Stimulated activated CD8-positive, alpha-beta memory T cell treated with anti-CD3 and anti-CD28 coated beads, Interleukin-2, amount 100 ng/mL, for 1 hour (primary cell): ENCODE results near the gene SUN2.
A peak's percentile ranks its signal among the peaks of the same experiment; 100 is the strongest.

Experiments used
- DNase-seq, 2 donors: peaks; one replicate each; pipeline ENCODE4 v3.0.0-alpha.2; 2020; ENCODE audit warnings: low read depth in 2 of 2

Gene SUN2

GRCh38 chr22:38716271-38716670 is 39.5 kb downstream of the SUN2 start:
- no peak for DNase-seq

- no peak for DNase-seq
Measured at GRCh38 chr22:38715852-38716251, 39.9 kb downstream of the SUN2 start.

GRCh38 chr22:38715176-38715764 is 40.5 kb downstream of the SUN2 start:
- no peak for DNase-seq

- DNase-seq: no peak
Measured at GRCh38 chr22:38713921-38714320, 41.9 kb downstream of the SUN2 start.

- DNase-seq: no peak
Measured at GRCh38 chr22:38712486-38713207, 43.2 kb downstream of the SUN2 start.

- DNase-seq: no peak
Measured at GRCh38 chr22:38710866-38711265, 44.9 kb downstream of the SUN2 start.

GRCh38 chr22:38710351-38710750 is 45.4 kb downstream of the SUN2 start:
- no peak for DNase-seq

GRCh38 chr22:38709306-38709705 is 46.5 kb downstream of the SUN2 start:
- DNase-seq: no peak

GRCh38 chr22:38707984-38708383 is 47.8 kb downstream of the SUN2 start:
- no peak for DNase-seq

- DNase-seq: no peak
Measured at GRCh38 chr22:38707346-38707745, 48.5 kb downstream of the SUN2 start.

GRCh38 chr22:38706901-38707195 is 49.0 kb downstream of the SUN2 start:
- DNase-seq: no peak

- no peak for DNase-seq
Measured at GRCh38 chr22:38706101-38706900, 49.5 kb downstream of the SUN2 start.

GRCh38 chr22:38705235-38706100 is 50.3 kb downstream of the SUN2 start, which contains the start of gene GTPBP1:
Gene GTPBP1, plus strand, starts transcription at chr22:38705944. Its CDS starts 12 bp downstream, at chr22:38705956.
- peak; percentile 91 to 94 for DNase-seq

GRCh38 chr22:38704654-38705234 is 51.1 kb downstream of the SUN2 start:
- no peak for DNase-seq

GRCh38 chr22:38700789-38701628 is 54.8 kb downstream of the SUN2 start, which contains the start of gene JOSD1:
Gene JOSD1, minus strand, starts transcription at chr22:38700943. Its CDS starts 956 bp downstream, at chr22:38699987.
- peak; percentile 95 to 97 for DNase-seq

- peak in 1 of 2 donors; percentile 3 for DNase-seq
Measured at GRCh38 chr22:38700270-38700788, 55.5 kb downstream of the SUN2 start.

GRCh38 chr22:38699784-38700183 is 56.0 kb downstream of the SUN2 start:
- DNase-seq: no peak

GRCh38 chr22:38699143-38699542 is 56.7 kb downstream of the SUN2 start:
- no peak for DNase-seq

- no peak for DNase-seq
Measured at GRCh38 chr22:38698407-38699094, 57.2 kb downstream of the SUN2 start.
